Stimulated activated naive CD4-positive, alpha-beta T cell treated with Interleukin-2 at 50 U/mL for 16 hours (primary cell): ENCODE measurements around the gene ULK1.

Experiments
- DNase-seq: peaks from one replicate; lab custom pipeline; 2025; lab: John Stamatoyannopoulos, UW

ULK1 gene

DNA sequence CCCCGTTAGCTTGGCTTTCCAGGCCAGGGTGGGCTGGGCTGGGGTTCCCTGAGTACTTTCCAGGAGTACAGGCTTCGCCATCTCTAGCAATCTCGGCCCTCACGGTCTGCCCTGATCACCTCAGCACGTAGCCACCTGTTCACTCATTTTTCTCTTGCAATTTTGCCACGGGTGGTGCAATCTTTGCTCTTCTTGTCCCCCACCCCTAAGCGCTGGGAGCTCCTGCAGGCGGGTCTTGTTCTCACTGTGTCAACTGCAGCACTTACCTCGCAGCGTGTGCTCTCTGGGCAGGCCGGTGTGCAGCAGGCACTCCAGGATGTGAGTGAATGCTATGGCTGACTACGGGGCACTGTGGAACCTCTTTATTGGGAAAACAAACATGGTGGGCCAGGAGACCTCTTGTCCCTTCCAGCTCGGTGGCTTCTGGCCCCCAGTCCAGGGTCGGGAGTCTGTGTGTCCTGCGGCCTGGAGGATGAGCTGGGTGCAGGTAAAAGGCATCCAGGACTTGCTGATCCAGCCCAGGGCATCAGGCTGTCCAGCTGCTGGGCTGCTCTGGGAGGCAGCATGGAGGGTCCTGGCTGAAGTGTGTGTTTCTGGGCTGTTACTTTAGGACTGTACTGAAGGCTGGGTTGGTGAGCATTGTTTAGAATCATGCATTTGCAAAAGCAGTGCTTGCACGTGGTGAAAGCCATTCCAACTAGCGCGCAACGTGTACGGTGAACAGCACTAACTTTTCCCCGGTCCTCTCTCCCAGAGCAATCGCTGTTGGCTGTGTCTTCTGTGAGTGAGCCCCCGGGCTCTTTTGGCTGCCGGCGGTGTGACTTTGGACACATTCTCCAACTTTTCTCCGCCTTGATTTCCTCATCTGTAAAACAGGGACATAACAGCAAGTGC, 1.5 kb upstream of the ULK1 start:
- DNase-seq: no peak

- no peak for DNase-seq
Measured at GRCh38 chr12:131893605-131894312, 663 bp upstream of the ULK1 start.

GRCh38 chr12:131894981-131895639, 688 bp downstream of the ULK1 start:
- DNase-seq: no peak

DNA sequence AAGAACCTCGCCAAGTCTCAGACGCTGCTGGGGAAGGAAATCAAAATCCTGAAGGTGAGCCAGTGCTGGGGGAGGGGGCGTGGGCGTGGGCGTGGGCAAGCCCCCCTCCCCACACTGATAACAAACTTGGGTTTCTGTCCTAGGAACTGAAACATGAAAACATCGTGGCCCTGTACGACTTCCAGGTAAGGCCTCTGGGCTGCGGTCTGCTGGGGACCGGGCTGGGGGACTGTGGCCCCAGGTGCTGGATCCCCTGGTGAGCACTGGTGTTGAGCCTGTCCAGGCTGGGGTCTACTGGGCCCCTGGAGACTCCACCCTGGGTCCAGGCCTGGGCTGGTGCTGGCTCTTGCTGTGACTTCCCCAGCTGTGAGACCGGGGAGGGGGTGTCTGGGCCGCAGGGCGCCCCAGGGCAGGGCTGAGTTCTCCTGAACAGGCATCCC, 1.2 kb downstream of the ULK1 start:
- no peak for DNase-seq

GRCh38 chr12:131896080-131896810, 1.8 kb downstream of the ULK1 start:
- peak; percentile 68 for DNase-seq

GRCh38 chr12:131896811-131897270, 2.4 kb downstream of the ULK1 start:
- no peak for DNase-seq

DNA sequence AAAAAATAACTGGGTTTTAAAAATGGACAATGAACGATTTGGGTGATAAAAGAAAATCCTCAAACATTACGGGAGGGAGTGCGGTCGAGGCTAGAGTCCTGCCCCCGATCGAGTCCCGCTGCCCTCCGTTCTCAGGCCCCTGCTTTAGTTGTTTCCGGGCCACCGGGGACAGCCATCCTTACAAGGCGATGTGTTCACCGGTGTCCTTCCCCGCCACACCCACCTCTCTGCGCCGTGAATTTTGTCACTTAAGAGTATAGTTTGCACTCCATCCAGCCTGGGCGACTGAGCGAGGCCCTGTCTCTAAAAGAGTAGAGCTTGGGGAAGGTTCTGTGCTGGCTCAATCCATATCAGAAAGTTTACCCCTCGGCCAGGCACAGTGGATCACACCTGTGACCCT, 2.9 kb downstream of the ULK1 start:
- no peak for DNase-seq

- DNase-seq: no peak
Measured at GRCh38 chr12:131897875-131898274, 3.5 kb downstream of the ULK1 start.

DNA sequence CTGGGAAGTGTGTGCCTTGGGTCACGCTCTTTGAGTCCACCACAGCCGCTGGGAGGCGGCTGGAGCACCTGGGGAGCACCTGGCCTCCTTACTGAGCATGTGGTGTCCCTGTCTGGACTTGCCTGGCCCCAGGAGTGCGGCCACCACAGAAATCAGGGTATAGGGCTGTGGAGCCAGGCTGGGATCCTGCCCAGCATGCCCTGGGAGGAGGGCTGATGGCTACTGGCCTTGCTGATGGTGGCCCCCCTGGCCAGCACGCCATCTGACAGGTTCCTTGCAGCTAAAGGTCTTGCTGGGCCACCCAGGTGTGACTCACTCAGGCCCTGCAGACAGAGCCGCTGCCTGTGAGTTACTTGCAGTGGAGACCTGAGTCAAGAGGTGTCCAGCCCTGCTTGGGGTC, 6.0 kb downstream of the ULK1 start:
- no peak for DNase-seq

DNA sequence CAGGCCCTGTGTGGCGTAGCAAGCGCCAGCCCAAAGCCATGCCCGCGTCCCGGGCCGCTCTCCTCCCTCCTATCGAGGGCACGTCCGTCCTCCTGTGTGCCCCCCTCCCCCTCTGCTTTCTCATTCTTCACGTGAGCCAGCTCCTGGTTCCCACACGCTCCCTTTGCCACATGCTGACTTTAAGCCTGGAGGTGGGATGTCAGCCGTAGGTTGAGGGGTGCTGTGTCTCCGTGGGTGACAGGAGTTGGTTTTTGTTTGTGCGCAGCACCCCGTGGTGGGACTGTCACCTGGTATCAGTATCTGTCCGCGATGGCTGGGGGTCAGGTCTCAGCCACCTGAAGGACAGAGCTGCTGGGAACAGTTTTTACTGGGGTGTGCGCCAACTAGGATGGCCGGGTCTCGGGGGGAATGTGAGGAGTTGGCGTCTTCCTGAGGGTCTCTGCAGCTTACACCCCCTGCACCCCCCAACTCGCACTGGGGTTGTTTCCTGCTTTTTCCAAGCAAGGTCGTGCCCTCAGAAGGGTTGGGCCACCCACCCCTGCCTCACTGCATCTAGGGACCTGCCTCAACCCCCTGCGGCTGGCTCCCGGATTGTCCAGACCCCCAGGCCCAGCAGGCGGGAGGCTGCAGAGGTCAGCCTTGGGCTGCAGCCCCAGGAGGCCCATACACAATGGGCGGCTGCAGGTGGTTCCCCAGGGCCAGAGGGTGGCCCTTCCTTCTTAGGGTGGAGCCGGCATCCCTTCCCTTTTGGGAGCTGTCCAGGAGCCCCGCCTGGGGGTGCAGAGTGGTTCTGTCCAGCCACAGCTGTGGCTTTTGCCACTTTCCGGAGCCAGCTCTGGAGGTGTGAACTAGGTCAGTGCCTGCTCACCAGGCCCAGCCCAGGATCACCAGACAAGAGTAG, 7.3 kb downstream of the ULK1 start:
- DNase-seq: no peak

DNA sequence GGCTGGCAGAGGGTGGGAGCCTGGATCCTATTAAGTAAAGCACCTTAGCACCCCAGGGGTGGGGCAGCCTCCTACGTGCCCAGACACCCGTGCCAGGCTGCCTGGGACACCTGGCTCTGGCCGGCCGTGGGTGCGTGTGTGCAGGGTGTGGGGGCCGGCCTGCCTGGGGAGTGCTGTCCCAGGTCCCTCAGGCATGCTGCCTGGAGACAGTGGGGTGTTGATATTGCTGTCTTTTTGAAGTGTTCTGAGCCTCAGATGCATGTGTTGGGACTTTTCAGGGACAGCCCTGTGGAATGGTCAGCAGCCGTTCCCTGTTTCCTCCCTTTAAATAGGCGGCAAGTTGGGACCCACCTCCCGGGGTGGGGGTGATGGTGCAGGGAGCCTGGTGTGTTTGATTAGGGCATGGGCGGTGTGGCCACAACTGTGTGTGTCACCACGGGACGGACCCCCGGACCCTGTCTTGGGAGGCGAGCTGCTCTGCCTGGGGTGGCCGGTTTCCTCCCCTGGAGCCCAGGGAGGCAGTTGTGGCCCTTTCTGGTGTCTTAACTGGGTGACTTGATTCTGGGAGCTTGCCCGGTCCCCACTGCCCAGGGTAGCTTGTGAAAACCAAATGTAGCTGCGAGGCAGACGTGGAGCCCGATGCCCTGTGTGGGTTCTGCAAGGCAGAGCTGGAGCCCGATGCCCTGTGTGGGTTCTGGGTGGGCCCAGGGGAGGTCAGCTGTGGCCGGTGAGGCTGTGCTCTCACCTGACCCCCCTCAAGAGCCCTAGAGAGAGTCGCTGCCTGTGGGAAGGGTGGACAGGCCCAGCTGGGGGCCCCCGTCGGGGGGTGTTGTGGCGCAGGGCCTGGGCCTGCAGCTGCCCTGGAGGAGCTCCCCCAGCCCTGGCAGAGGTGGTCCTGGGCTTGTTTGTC, 8.2 kb downstream of the ULK1 start:
- DNase-seq: no peak

DNA sequence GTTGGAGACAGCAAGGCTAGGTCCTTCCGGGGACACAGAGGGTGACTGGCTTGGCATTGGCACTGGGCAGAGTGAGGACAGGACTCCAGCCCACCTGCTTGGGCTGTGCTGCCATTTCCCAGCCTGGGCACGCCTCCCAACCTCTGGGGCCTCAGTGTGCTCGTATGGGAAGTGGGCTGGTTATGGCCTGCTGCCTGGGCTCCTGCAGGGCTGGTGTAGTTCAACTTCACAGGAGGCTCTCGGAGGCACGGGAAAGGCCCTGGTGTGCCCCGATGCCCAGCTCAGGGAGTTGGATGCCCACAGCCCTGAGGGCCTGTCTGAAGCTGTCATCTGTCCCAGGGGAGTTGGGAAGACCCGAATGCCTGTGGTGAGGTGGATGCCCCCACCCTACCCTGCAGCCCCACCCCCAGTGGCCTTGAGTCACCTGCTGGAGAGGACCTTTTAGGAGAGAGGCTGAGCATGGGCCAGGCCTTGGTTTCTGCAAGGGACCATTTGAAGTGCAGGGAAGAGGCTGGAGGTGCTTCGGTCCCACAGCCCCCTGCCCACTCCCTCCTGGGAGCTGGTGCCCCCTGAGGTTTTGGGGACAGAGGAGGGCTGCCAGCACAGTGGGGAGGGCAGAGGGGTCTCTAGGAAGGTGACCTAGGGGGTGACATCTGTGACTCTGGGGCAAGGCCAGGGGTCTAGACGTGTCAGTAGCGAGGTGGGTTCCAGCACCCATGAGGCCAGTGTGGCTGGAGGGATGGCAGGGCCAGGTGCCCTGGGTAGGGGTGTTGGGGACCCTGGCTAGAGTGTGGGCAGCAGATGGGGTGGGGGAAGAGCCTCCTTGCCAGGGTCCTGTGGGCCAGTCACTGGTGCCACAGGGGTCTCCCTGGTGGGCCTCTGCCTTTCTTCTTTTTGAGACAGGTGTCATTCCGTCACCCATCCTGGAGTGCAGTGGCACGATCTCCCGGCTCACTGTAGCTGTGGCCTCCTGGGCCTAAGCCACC, 9.1 kb downstream of the ULK1 start:
- no peak for DNase-seq

- no peak for DNase-seq
Measured at GRCh38 chr12:131904346-131904745, 9.9 kb downstream of the ULK1 start.

DNA sequence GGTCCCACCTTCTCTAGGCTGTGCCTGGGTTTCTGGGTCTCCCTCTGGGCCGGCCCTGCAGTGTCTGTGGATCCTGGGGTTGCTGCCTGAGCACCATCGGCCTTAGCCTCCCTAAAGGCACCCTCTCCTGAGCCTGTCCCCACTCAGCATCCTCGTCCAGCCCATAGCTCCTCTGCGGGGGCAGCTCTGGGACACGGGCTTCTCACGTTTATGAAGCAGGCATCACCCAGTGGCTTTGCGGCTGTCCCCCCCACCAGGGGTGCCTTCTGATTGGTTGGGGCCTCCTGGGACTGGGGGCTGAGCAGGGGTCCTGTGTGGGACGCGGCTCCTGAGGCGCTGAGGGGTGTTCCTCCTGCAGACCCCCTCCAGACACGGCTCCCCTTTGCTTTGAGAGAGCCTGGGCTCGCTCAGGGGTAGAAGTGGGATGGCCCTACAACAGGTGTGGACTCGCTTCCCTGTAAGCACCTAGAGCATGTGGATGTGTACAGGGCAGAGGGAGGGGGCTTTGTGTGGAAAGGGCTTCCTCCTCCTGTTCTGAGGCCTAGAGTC, 10.7 kb downstream of the ULK1 start:
- no peak for DNase-seq

- no peak for DNase-seq
Measured at GRCh38 chr12:131905630-131906091, 11.2 kb downstream of the ULK1 start.

GRCh38 chr12:131907379-131908091, 13.1 kb downstream of the ULK1 start:
- no peak for DNase-seq
